H9 (cell line): ENCODE data around the gene TMEM235. TPM values are rescaled to one million over a fixed set of nuclear protein-coding genes. Genes with fewer than 3 reads are reported as not detected.

Source experiments
- DNase-seq: peaks from one replicate; pipeline ENCODE4 v3.0.0-alpha.2; 2017
- H2AFZ ChIP-seq: one replicate; pipeline ENCODE4 v1.6.1; 2013; ENCODE audit warnings: mild to moderate bottlenecking, low read length, control low read depth, moderate library complexity
- H2AK5ac ChIP-seq: 2 replicates; pipeline ENCODE4 v1.6.1; 2013; ENCODE audit warnings: low read length, control low read depth, mixed read lengths; ENCODE audit not compliant: insufficient read length
- H2BK120ac ChIP-seq: one replicate; pipeline ENCODE4 v1.6.1; 2013; ENCODE audit warnings: low read depth, mild to moderate bottlenecking, low read length, control low read depth, inconsistent platforms; ENCODE audit not compliant: poor library complexity, severe bottlenecking
- H2BK12ac ChIP-seq: 2 replicates; pipeline ENCODE4 v1.6.1; 2013; ENCODE audit warnings: low read length, control low read depth, mixed read lengths, low read depth; ENCODE audit not compliant: insufficient read length
- H2BK15ac ChIP-seq: 2 replicates; pipeline ENCODE4 v1.6.1; 2013; ENCODE audit warnings: low read depth, low read length, control low read depth
- H2BK20ac ChIP-seq: one replicate; pipeline ENCODE4 v1.6.1; 2013; ENCODE audit warnings: low read depth, mild to moderate bottlenecking, low read length, control low read depth, inconsistent platforms; ENCODE audit not compliant: poor library complexity, severe bottlenecking
- H2BK5ac ChIP-seq: 2 replicates; pipeline ENCODE4 v1.6.1; 2013; ENCODE audit warnings: low read length, control low read depth, mixed read lengths; ENCODE audit not compliant: insufficient read length
- H3K14ac ChIP-seq: 2 replicates; pipeline ENCODE4 v1.6.1; 2013; ENCODE audit warnings: low read length, control low read depth; ENCODE audit not compliant: insufficient read depth
- H3K18ac ChIP-seq: 2 replicates; pipeline ENCODE4 v1.6.1; 2013; ENCODE audit warnings: low read depth, mild to moderate bottlenecking, mixed read lengths, low read length, control low read depth; ENCODE audit not compliant: insufficient read length
- H3K23ac ChIP-seq: 2 replicates; pipeline ENCODE4 v1.6.1; 2013; ENCODE audit warnings: low read length, control low read depth, mixed read lengths, low read depth; ENCODE audit not compliant: insufficient read length
- H3K23me2 ChIP-seq: 2 replicates; pipeline ENCODE4 v1.6.1; 2013; ENCODE audit warnings: low read depth, mild to moderate bottlenecking, mixed read lengths, low read length, control low read depth; ENCODE audit not compliant: insufficient read length, poor library complexity, severe bottlenecking
- H3K27ac ChIP-seq: 2 replicates; pipeline ENCODE4 v1.5.1; 2013; ENCODE audit warnings: low read length, control low read depth, mixed read lengths, low read depth; ENCODE audit not compliant: insufficient read length
- H3K27me3 ChIP-seq: 2 replicates; pipeline ENCODE4 v1.6.1; 2013; ENCODE audit warnings: low read length, control low read depth, inconsistent platforms; ENCODE audit not compliant: insufficient read depth
- H3K4ac ChIP-seq: 2 replicates; pipeline ENCODE4 v1.6.1; 2013; ENCODE audit warnings: low read depth, mild to moderate bottlenecking, control low read depth, inconsistent platforms, low read length, moderate library complexity
- H3K4me1 ChIP-seq: 2 replicates; pipeline ENCODE4 v1.6.1; 2013; ENCODE audit warnings: low read length, control low read depth, inconsistent platforms; ENCODE audit not compliant: insufficient read depth
- H3K4me2 ChIP-seq: 2 replicates; pipeline ENCODE4 v1.6.1; 2013; ENCODE audit warnings: low read length, control low read depth, mixed read lengths; ENCODE audit not compliant: insufficient read length, insufficient read depth
- H3K56ac ChIP-seq: 2 replicates; pipeline ENCODE4 v1.6.1; 2013; ENCODE audit warnings: low read depth, mild to moderate bottlenecking, mixed read lengths, low read length, control low read depth; ENCODE audit not compliant: insufficient read length
- H3K79me1 ChIP-seq: 2 replicates; pipeline ENCODE4 v1.6.1; 2013; ENCODE audit warnings: low read depth, mild to moderate bottlenecking, moderate library complexity, low read length, control low read depth, inconsistent platforms; ENCODE audit not compliant: insufficient read depth, poor library complexity, severe bottlenecking
- H3K79me2 ChIP-seq: 2 replicates; pipeline ENCODE4 v1.6.1; 2013; ENCODE audit warnings: low read length, control low read depth, inconsistent platforms; ENCODE audit not compliant: insufficient read depth
- H3K9ac ChIP-seq: 2 replicates; pipeline ENCODE4 v1.6.1; 2013; ENCODE audit warnings: low read length, control low read depth, mixed read lengths; ENCODE audit not compliant: insufficient read length; ENCODE audit errors: extremely low read depth
- H3K9me3 ChIP-seq: one replicate; pipeline ENCODE4 v1.6.1; 2013; ENCODE audit warnings: low read depth, low read length, inconsistent platforms; ENCODE audit not compliant: control insufficient read depth
- H3T11ph ChIP-seq: one replicate; pipeline ENCODE4 v1.6.1; 2013; ENCODE audit warnings: mild to moderate bottlenecking, low read length, control low read depth, inconsistent platforms
- H4K20me1 ChIP-seq: one replicate; pipeline ENCODE4 v1.6.1; 2013; ENCODE audit not compliant: control insufficient read depth, insufficient read length, insufficient read depth
- H4K5ac ChIP-seq: 2 replicates; pipeline ENCODE4 v1.6.1; 2013; ENCODE audit warnings: low read depth, mild to moderate bottlenecking, mixed read lengths, low read length, control low read depth; ENCODE audit not compliant: insufficient read length
- H4K8ac ChIP-seq: replicated peaks from 2 replicates; pipeline ENCODE4 v1.6.1; 2013; ENCODE audit warnings: low read length, control low read depth, mixed read lengths, low read depth; ENCODE audit not compliant: insufficient read length
- H4K91ac ChIP-seq: 2 replicates; pipeline ENCODE4 v1.6.1; 2013; ENCODE audit warnings: low read depth, mild to moderate bottlenecking, moderate library complexity, mixed read lengths, low read length, control low read depth; ENCODE audit not compliant: insufficient read length
- H3K27ac Mint-ChIP-seq, 3 experiments: 2 replicates in 2 of 3; 3 replicates in 1 of 3; pipeline ENCODE4 v1.8.0; 2020 to 2021; ENCODE audit warnings: mixed read lengths in 3 of 3, mild to moderate bottlenecking in 1 of 3, moderate library complexity in 1 of 3
- H3K27me3 Mint-ChIP-seq: 2 replicates; pipeline ENCODE4 v1.8.0; 2021; ENCODE audit warnings: low read depth, mild to moderate bottlenecking, moderate library complexity, mixed read lengths
- H3K36me3 Mint-ChIP-seq, 3 experiments: 2 replicates in 2 of 3; 3 replicates in 1 of 3; pipeline ENCODE4 v1.8.0; 2020 to 2021; ENCODE audit warnings: low read depth in 3 of 3, mixed read lengths in 3 of 3; ENCODE audit not compliant: insufficient read depth in 1 of 3
- H3K4me1 Mint-ChIP-seq, 2 experiments: 2 replicates each; pipeline ENCODE4 v1.8.0; 2020; ENCODE audit warnings: mixed read lengths in 2 of 2
- H3K4me3 Mint-ChIP-seq, 2 experiments: 2 replicates in 1 of 2; 3 replicates in 1 of 2; pipeline ENCODE4 v1.8.0; 2020 to 2021; ENCODE audit warnings: mild to moderate bottlenecking in 2 of 2, mixed read lengths in 2 of 2, moderate library complexity in 1 of 2
- H3K9me3 Mint-ChIP-seq, 2 experiments: 2 replicates in 1 of 2; 3 replicates in 1 of 2; pipeline ENCODE4 v1.8.0; 2020; ENCODE audit warnings: mild to moderate bottlenecking in 2 of 2, mixed read lengths in 2 of 2, moderate library complexity in 1 of 2
- WGBS: extraction: QIAGEN DNeasy Blood & Tissue Kit; methylation state at CpG from one replicate; pipeline ENCODE4 v1.1.7; 2013; ENCODE audit warnings: missing lambda C conversion rate, low lambda C conversion rate, mixed read lengths; ENCODE audit not compliant: insufficient read length; ENCODE audit errors: extremely low coverage; 5-methylcytosine and 5-hydroxymethylcytosine counted together
- total RNA-seq: library from RNA; stranded (reverse); gene quantifications from 2 replicates; pipeline ENCODE4 v1.2.1, GENCODE V29; 2021
- TF ChIP-seq, protein P1 (sequence below): fragments of 200-600 bp; sonication (generic); conservative IDR thresholded peaks from 3 replicates; pipeline ENCODE4 v1.8.0; 2021; ENCODE audit warnings: antibody characterized with exemption, mild to moderate bottlenecking

TMEM235 gene
- total RNA-seq, 1 experiment from 2014 or later = 0.28 TPM

DNA sequence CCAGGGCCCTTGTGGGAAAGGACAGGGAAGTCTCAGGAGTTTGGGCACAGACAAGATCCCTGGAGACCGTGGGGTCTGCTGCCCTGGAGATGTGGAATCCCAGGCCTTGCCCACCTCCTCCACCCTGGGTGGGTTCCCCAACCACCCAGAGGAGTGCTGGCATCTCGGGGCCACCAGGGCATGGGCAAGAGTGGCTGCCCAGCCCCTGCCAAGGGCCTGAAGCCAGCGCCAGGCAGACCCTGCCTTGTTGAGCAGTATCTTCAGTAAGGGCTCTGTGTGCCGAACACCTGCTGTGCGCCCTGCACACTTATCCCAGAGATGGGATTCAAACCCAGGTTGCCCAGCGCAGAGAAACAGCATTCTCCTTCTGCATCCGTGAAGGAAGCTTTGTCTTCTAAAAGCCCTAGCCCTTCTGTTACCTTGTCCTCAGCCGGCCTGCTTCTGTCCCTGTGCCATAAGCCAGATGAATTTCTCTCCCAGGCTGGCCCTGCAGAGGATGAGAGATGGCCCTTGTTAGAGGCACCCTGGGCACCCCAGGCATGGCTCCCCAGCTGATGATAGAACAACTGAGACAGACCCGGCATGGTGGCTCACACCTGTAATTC is 32.4 kb downstream of the TMEM235 start:
- H3K36me3 Mint-ChIP-seq = no peaks in the 10 kb centered on the region
- no peak overlapping the region for H2BK120ac ChIP-seq
- peak overlapping the region in 1 of 3 experiments; percentile 55; a peak in 2 of 7 replicates for H3K27ac Mint-ChIP-seq
- no peak overlapping the region for H4K91ac ChIP-seq
- no peak overlapping the region for H2BK12ac ChIP-seq
- H3K9me3 ChIP-seq = no peaks in the 10 kb centered on the region
- H3K4ac ChIP-seq = no peak overlapping the region
- H2AFZ ChIP-seq = no peak overlapping the region
- no peak overlapping the region for H4K8ac ChIP-seq
- H2AK5ac ChIP-seq = no peak overlapping the region
- no peak for DNase-seq
- H3K4me2 ChIP-seq = no peak overlapping the region
- H3K79me2 ChIP-seq = no peaks in the 10 kb centered on the region
- no peak overlapping the region for H3K27ac ChIP-seq
- no peak overlapping the region for H4K5ac ChIP-seq
- no peak overlapping the region for H3K14ac ChIP-seq
- no peaks in the 10 kb centered on the region for H3K9me3 Mint-ChIP-seq
- H3K4me1 ChIP-seq = peaks cover 2% of the 10 kb centered on the region; the same call in 1 of the 2 replicates
- no CpG with 5 or more reads among the region's 9 CpGs for WGBS
- no peaks in the 10 kb centered on the region; the same call in 1 of the 2 replicates for H3K27me3 ChIP-seq
- H3K4me1 Mint-ChIP-seq = peaks cover 23 to 34% of the 10 kb centered on the region in 2 experiments
- H3K18ac ChIP-seq = no peak overlapping the region
- no peaks in the 10 kb centered on the region for H3K23me2 ChIP-seq
- peak overlapping the region in 1 of 2 experiments; percentile 34; a peak in 1 of 5 replicates for H3K4me3 Mint-ChIP-seq
- no peaks in the 10 kb centered on the region for H3K79me1 ChIP-seq
- no peak overlapping the region for H2BK20ac ChIP-seq
- TF ChIP-seq, protein P1, sequence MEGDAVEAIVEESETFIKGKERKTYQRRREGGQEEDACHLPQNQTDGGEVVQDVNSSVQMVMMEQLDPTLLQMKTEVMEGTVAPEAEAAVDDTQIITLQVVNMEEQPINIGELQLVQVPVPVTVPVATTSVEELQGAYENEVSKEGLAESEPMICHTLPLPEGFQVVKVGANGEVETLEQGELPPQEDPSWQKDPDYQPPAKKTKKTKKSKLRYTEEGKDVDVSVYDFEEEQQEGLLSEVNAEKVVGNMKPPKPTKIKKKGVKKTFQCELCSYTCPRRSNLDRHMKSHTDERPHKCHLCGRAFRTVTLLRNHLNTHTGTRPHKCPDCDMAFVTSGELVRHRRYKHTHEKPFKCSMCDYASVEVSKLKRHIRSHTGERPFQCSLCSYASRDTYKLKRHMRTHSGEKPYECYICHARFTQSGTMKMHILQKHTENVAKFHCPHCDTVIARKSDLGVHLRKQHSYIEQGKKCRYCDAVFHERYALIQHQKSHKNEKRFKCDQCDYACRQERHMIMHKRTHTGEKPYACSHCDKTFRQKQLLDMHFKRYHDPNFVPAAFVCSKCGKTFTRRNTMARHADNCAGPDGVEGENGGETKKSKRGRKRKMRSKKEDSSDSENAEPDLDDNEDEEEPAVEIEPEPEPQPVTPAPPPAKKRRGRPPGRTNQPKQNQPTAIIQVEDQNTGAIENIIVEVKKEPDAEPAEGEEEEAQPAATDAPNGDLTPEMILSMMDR = no peak
- H3K56ac ChIP-seq = no peak overlapping the region
- H3T11ph ChIP-seq = no peak overlapping the region
- H3K27me3 Mint-ChIP-seq = peaks cover 3% of the 10 kb centered on the region
- H4K20me1 ChIP-seq = no peaks in the 10 kb centered on the region
- H2BK5ac ChIP-seq = no peak overlapping the region
- no peak overlapping the region for H3K9ac ChIP-seq
- H2BK15ac ChIP-seq = 0 out of 2 replicates have a peak overlapping the region, but pooled peaks have one; percentile 71
- no peak overlapping the region for H3K23ac ChIP-seq
